NT2/D1 (cell line): ENCODE measurements around the gene DSC2.

Experiments
- DNase-seq: peaks from one replicate; pipeline ENCODE4 v3.0.0-alpha.2; 2011; ENCODE audit warnings: low read depth, low spot score
- H3K27me3 ChIP-seq: 2 replicates; pipeline ENCODE4 v1.6.0; 2011; ENCODE audit warnings: mild to moderate bottlenecking; ENCODE audit not compliant: insufficient read length, insufficient read depth
- H3K36me3 ChIP-seq: 2 replicates; pipeline ENCODE4 v1.6.1; 2011; ENCODE audit warnings: mild to moderate bottlenecking, low read length, mixed read lengths; ENCODE audit not compliant: insufficient read depth, insufficient read length
- H3K4me1 ChIP-seq: 2 replicates; pipeline ENCODE4 v1.5.1; 2011; ENCODE audit not compliant: insufficient read depth, insufficient read length
- H3K4me3 ChIP-seq: 2 replicates; pipeline ENCODE4 v1.5.1; 2011; ENCODE audit warnings: low read depth; ENCODE audit not compliant: insufficient read length
- H3K9ac ChIP-seq: 2 replicates; pipeline ENCODE4 v1.6.0; 2011; ENCODE audit warnings: low read depth; ENCODE audit not compliant: insufficient read length
- H3K9me3 ChIP-seq: 2 replicates; pipeline ENCODE4 v1.5.1; 2011; ENCODE audit warnings: mild to moderate bottlenecking, low read length; ENCODE audit not compliant: insufficient read depth
- SUZ12 ChIP-seq: IDR thresholded peaks from 2 replicates; pipeline ENCODE4 v1.6.1; 2011; ENCODE audit not compliant: insufficient read length, insufficient read depth; ENCODE audit errors: extremely low read depth
- YY1 ChIP-seq: IDR thresholded peaks from 2 replicates; pipeline ENCODE4 v1.6.1; 2011; ENCODE audit not compliant: insufficient read length, insufficient read depth
- ZNF274 ChIP-seq: IDR thresholded peaks from 2 replicates; pipeline ENCODE4 v1.6.1; 2011; ENCODE audit warnings: mild to moderate bottlenecking, low read depth, low read length

The DSC2 gene

DNA sequence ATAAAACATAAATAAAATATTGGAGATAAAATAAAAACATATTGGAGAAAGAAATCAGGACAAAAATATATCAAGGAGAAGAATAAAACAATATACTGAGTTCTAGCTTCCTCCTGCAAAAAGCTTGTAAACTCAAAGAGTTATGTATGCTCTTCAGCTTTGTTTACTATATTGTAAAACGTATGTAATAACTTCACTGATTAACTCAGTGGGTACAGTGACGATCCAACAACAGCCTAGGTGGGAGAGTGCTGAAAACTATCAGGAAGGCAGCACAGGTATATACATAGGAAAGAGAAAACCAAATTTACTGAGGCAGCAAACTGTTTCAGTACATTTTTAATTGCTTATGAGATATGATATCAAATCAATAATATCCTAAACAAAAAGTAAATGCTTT, 8.3 kb downstream of the DSC2 start:
- Histone ChIP-seq H3K9ac (no peak overlapping the region), H3K4me1 (no peaks in the 10 kb centered on the region), H3K4me3 (no peak overlapping the region), H3K27me3 (no peaks in the 10 kb centered on the region), H3K36me3 (peaks cover 27% of the 10 kb centered on the region), H3K9me3 (no peaks in the 10 kb centered on the region)
- no peak for DNase-seq
- TF ChIP-seq SUZ12 (no peak), ZNF274 (no peak)

DNA sequence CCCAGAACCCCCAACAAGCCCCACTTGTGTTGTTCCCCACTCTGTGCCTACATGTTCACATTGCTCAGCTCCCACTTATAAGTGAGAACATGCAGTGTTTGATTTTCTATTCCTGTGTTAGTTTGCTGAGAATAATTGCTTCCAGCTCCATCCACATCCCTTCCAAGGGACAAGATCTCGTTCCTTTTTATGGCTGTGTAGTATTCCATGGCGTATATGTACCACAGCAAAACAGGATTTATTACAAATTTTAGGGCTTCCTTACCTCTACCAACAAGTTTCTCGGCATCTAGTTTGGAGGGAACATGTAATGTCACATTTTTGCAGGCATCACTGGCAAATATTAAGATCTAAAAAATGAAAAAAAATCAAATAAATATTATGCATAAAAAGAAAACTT, 8.9 kb downstream of the DSC2 start:
- Histone ChIP-seq H3K9me3 (no peaks in the 10 kb centered on the region), H3K4me3 (no peak overlapping the region), H3K4me1 (no peaks in the 10 kb centered on the region), H3K9ac (no peak overlapping the region), H3K27me3 (no peaks in the 10 kb centered on the region), H3K36me3 (peaks cover 32% of the 10 kb centered on the region)
- no peak for TF ChIP-seq ZNF274
- TF ChIP-seq SUZ12 = no peak
- TF ChIP-seq YY1 = no peak
- no peak for DNase-seq

DNA sequence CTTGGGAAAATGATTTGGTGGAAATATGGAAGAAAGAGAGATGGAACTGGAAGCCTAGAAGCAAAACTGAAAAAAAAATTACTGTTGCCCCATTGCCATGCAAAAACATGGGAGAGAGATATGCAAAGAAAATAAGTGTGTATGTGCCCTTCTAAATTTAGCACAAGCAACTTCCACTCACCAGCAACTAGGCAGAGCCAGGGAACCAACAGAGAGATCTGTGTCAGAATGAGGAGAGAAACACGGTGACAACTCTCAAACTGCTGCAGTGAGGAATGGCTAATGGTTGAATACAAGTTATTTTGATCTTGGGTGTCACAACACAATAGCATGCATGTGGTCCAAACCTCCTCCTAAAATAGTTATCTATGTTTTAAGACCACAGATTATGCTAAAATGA, 10.9 kb downstream of the DSC2 start:
- no peak for TF ChIP-seq ZNF274
- TF ChIP-seq YY1 = no peak
- no peak for TF ChIP-seq SUZ12
- Histone ChIP-seq H3K9ac (no peak overlapping the region), H3K4me1 (no peaks in the 10 kb centered on the region), H3K27me3 (no peaks in the 10 kb centered on the region), H3K9me3 (no peaks in the 10 kb centered on the region), H3K4me3 (no peak overlapping the region), H3K36me3 (peaks cover 45% of the 10 kb centered on the region)
- DNase-seq = no peak

DNA sequence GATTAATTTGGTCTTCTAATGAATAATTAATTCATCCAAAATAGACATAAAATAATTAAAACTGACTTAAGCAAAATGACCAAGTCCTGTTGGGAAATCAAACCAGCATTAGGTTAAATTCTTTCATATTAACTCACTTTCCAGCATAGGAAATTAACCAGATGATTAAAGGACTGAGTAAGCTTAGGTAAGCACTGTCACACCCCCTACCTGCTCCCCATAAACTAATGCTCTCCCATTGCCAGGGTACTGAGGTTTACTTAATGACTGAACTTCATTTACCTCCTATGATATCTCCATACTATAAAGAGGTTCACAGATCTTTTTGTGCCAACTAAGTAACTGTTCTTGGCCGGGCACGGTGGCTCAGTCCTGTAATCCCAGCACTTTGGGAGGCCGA, 13.7 kb downstream of the DSC2 start:
- peaks cover 57% of the 10 kb centered on the region for H3K36me3 ChIP-seq
- H3K9me3 ChIP-seq = no peaks in the 10 kb centered on the region
- no peaks in the 10 kb centered on the region for H3K27me3 ChIP-seq
- no peak overlapping the region for H3K9ac ChIP-seq
- TF ChIP-seq ZNF274 = no peak
- no peak for TF ChIP-seq YY1
- TF ChIP-seq SUZ12 = no peak
- no peak overlapping the region for H3K4me3 ChIP-seq
- no peak for DNase-seq
- no peaks in the 10 kb centered on the region for H3K4me1 ChIP-seq

DNA sequence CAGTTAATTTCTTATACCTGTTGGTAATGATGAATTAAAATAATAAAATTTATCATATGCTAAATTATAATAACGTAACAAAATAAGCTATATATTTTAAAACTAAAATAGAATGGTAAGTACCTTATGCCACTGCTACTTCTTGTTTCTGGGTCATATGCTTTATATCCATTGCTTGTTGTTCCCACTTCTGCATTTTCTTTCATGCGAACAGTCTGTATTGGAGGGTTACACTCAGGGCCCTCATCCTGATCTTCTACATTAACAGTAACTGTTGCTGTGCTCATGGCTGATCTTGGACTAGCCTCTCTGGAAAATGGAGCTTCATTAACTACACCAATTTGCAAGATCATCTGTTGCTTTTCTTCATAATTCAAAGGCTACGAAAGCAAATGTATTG, 22.2 kb downstream of the DSC2 start:
- no peak for TF ChIP-seq ZNF274
- no peak for TF ChIP-seq SUZ12
- no peak for TF ChIP-seq YY1
- Histone ChIP-seq H3K4me1 (no peaks in the 10 kb centered on the region), H3K36me3 (peaks cover 48% of the 10 kb centered on the region), H3K4me3 (no peak overlapping the region), H3K9me3 (no peaks in the 10 kb centered on the region), H3K9ac (no peak overlapping the region), H3K27me3 (no peaks in the 10 kb centered on the region)
- no peak for DNase-seq

DNA sequence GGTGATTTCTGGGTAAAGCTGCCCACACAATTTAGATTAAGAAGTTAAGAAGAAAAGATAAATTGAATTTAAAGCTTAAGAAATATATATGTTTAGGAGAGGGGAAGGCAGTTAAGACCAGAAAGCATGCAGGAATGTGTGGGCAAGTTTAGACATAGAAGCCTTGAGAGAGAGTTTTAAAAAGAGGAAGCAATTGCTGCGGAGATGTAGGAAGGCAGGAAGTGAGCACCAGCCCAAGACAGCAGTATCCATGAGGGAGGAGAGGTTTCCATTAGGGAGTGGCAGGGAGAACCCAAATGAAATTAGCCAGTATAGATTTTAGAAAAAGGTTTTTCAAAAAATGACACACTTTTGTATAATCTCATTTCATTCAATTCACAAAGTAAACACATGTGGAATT, 24.3 kb downstream of the DSC2 start:
- no peak overlapping the region for H3K9ac ChIP-seq
- H3K4me3 ChIP-seq = no peak overlapping the region
- H3K4me1 ChIP-seq = no peaks in the 10 kb centered on the region
- TF ChIP-seq YY1 (no peak), SUZ12 (no peak), ZNF274 (no peak)
- DNase-seq = no peak
- H3K27me3 ChIP-seq = no peaks in the 10 kb centered on the region
- H3K9me3 ChIP-seq = no peaks in the 10 kb centered on the region
- peaks cover 58% of the 10 kb centered on the region for H3K36me3 ChIP-seq

DNA sequence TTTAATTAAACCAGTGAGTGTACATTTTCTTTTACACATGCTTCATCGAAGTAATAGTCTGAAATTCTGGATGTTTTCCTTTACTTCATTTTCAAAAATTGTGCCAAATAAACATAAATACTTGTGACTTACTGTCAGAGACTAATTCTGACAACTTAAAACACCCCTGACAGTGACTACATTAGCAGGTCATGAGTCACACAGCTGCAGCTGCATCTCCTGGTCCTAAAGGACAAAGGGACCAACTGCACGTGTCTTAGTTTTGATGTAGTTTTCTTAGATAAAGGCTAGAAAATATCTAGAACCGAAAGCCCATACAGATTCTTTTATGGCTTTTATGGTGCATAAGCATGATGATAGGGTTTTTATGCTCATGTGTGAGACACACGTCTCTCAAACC, 30.0 kb downstream of the DSC2 start:
- DNase-seq = no peak
- H3K9me3 ChIP-seq = no peaks in the 10 kb centered on the region
- H3K27me3 ChIP-seq = no peaks in the 10 kb centered on the region
- TF ChIP-seq SUZ12 (no peak), ZNF274 (no peak), YY1 (no peak)
- H3K4me1 ChIP-seq = no peaks in the 10 kb centered on the region
- no peak overlapping the region for H3K4me3 ChIP-seq
- no peak overlapping the region for H3K9ac ChIP-seq
- peaks cover 60% of the 10 kb centered on the region for H3K36me3 ChIP-seq

DNA sequence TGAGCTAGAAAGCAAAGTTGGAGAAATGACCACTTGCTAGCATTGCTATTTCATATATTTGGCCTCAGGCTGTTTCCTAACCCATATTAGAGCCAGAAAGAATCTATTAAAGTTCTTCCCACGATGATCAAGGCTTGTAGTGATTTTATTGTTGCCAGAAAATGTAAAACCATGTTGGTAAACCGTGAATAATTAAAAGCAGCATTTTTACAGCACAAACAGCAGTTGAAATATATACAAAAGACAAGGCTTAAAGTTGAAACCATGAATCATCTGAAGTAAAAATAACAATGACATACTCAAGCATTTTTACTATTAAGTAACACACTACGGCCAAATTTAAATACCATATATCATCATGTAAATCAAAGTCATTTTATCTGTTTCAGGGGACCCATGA, 32.0 kb downstream of the DSC2 start:
- no peaks in the 10 kb centered on the region for H3K9me3 ChIP-seq
- no peak for TF ChIP-seq SUZ12
- TF ChIP-seq YY1 = no peak
- no peak for TF ChIP-seq ZNF274
- H3K27me3 ChIP-seq = no peaks in the 10 kb centered on the region
- H3K4me1 ChIP-seq = no peaks in the 10 kb centered on the region
- no peak overlapping the region for H3K9ac ChIP-seq
- no peak for DNase-seq
- H3K4me3 ChIP-seq = no peak overlapping the region
- peaks cover 58% of the 10 kb centered on the region for H3K36me3 ChIP-seq
